Measurements from ENCODE around the gene HES2. TPM values are rescaled to one million over a fixed set of nuclear protein-coding genes. Genes with fewer than 3 reads are reported as not detected.

Gene HES2
- polyA plus RNA-seq, 1 donor from 2014 or later, result not detected

GRCh38 chr1:6367381-6368012, 52.2 kb downstream of the HES2 start:
- Histone ChIP-seq H3K4me2 (ENCODE audit: low read length) (no peak overlapping the region), H3F3A (ENCODE audit: insufficient read depth, low read length, poor library complexity, severe bottlenecking) (no peaks in the 10 kb centered on the region), H3K27me3 (ENCODE audit: insufficient read depth, low read depth, low read length) (no peaks in the 10 kb centered on the region), H4K20me1 (ENCODE audit: insufficient read depth) (no peaks in the 10 kb centered on the region), H2AFZ (ENCODE audit: low read depth, low read length) (no peak overlapping the region), H3K4me3 (ENCODE audit: low read length) (no peak overlapping the region), H3K9ac (ENCODE audit: low read length) (no peak overlapping the region), H3K36me3 (ENCODE audit: insufficient read depth, low read length) (no peaks in the 10 kb centered on the region), H3K79me2 (replicated peaks; ENCODE audit: insufficient read depth, low read length) (no peaks in the 10 kb centered on the region), H3K9me2 (ENCODE audit: insufficient read depth, low read length) (no peaks in the 10 kb centered on the region), H3K27ac (ENCODE audit: low read length) (no peak overlapping the region), H3K9me3 (ENCODE audit: low read length) (no peaks in the 10 kb centered on the region)
- TF ChIP-seq EP300 (conservative IDR thresholded peaks at IDR 0.05; ENCODE audit: poor library complexity, severe bottlenecking) (no peak), MXI1 (conservative IDR thresholded peaks at IDR 0.05; ENCODE audit: poor library complexity, severe bottlenecking) (no peak), POLR2AphosphoS5 (IDR thresholded peaks at IDR 0.05) (no peak), RAD21 (conservative IDR thresholded peaks at IDR 0.05) (no peak), EZH2 (IDR thresholded peaks at IDR 0.05; ENCODE audit: borderline replicate concordance, insufficient read depth, low read length, poor library complexity, severe bottlenecking) (no peak), CTCF (IDR thresholded peaks at IDR 0.05; ENCODE audit: poor library complexity, severe bottlenecking) (no peak), TAF1 (IDR thresholded peaks at IDR 0.05; ENCODE audit: low read depth) (no peak), SMC3 (conservative IDR thresholded peaks at IDR 0.05; ENCODE audit: poor library complexity) (no peak)
- TF ChIP-seq, protein P1, sequence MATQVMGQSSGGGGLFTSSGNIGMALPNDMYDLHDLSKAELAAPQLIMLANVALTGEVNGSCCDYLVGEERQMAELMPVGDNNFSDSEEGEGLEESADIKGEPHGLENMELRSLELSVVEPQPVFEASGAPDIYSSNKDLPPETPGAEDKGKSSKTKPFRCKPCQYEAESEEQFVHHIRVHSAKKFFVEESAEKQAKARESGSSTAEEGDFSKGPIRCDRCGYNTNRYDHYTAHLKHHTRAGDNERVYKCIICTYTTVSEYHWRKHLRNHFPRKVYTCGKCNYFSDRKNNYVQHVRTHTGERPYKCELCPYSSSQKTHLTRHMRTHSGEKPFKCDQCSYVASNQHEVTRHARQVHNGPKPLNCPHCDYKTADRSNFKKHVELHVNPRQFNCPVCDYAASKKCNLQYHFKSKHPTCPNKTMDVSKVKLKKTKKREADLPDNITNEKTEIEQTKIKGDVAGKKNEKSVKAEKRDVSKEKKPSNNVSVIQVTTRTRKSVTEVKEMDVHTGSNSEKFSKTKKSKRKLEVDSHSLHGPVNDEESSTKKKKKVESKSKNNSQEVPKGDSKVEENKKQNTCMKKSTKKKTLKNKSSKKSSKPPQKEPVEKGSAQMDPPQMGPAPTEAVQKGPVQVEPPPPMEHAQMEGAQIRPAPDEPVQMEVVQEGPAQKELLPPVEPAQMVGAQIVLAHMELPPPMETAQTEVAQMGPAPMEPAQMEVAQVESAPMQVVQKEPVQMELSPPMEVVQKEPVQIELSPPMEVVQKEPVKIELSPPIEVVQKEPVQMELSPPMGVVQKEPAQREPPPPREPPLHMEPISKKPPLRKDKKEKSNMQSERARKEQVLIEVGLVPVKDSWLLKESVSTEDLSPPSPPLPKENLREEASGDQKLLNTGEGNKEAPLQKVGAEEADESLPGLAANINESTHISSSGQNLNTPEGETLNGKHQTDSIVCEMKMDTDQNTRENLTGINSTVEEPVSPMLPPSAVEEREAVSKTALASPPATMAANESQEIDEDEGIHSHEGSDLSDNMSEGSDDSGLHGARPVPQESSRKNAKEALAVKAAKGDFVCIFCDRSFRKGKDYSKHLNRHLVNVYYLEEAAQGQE (IDR thresholded peaks at IDR 0.05; ENCODE audit: borderline replicate concordance), result no peak

- H2AFZ ChIP-seq (ENCODE audit: low read depth, low read length), result no peak overlapping the region
- no peaks in the 10 kb centered on the region for H3K27me3 ChIP-seq (ENCODE audit: insufficient read depth, low read depth, low read length)
- peaks cover 6% of the 10 kb centered on the region for H4K20me1 ChIP-seq (ENCODE audit: insufficient read depth)
- no peaks in the 10 kb centered on the region for H3K9me2 ChIP-seq (ENCODE audit: insufficient read depth, low read length)
- no peaks in the 10 kb centered on the region for H3K36me3 ChIP-seq (ENCODE audit: insufficient read depth, low read length)
- no peak for TF ChIP-seq TAF1 (IDR thresholded peaks at IDR 0.05; ENCODE audit: low read depth)
- TF ChIP-seq MXI1 (conservative IDR thresholded peaks at IDR 0.05; ENCODE audit: poor library complexity, severe bottlenecking), result no peak
- TF ChIP-seq EP300 (conservative IDR thresholded peaks at IDR 0.05; ENCODE audit: poor library complexity, severe bottlenecking), result no peak
- TF ChIP-seq CTCF (IDR thresholded peaks at IDR 0.05; ENCODE audit: poor library complexity, severe bottlenecking), result no peak
- TF ChIP-seq, protein P1 (IDR thresholded peaks at IDR 0.05; ENCODE audit: borderline replicate concordance), result no peak
- no peak for TF ChIP-seq RAD21 (conservative IDR thresholded peaks at IDR 0.05)
- no peak for TF ChIP-seq POLR2AphosphoS5 (IDR thresholded peaks at IDR 0.05)
- no peak for TF ChIP-seq SMC3 (conservative IDR thresholded peaks at IDR 0.05; ENCODE audit: poor library complexity)
- TF ChIP-seq EZH2 (IDR thresholded peaks at IDR 0.05; ENCODE audit: borderline replicate concordance, insufficient read depth, low read length, poor library complexity, severe bottlenecking), result no peak
- H3F3A ChIP-seq (ENCODE audit: insufficient read depth, low read length, poor library complexity, severe bottlenecking), result no peaks in the 10 kb centered on the region
- no peak overlapping the region for H3K9ac ChIP-seq (ENCODE audit: low read length)
- H3K4me3 ChIP-seq (ENCODE audit: low read length), result no peak overlapping the region
- H3K9me3 ChIP-seq (ENCODE audit: low read length), result no peaks in the 10 kb centered on the region
- H3K4me2 ChIP-seq (ENCODE audit: low read length), result no peak overlapping the region
- H3K79me2 ChIP-seq (replicated peaks; ENCODE audit: insufficient read depth, low read length), result peaks cover 14% of the 10 kb centered on the region
- H3K27ac ChIP-seq (ENCODE audit: low read length), result no peak overlapping the region
These were observed 54.7 kb downstream of the HES2 start for GRCh38 chr1:6365047-6365446.
